ENCODE data around the gene PRDM16.

The PRDM16 gene

GRCh38 chr1:3250624-3251023, 181.6 kb downstream of the PRDM16 start:
- DNase-seq: no peak

GRCh38 chr1:3251099-3251806, 182.2 kb downstream of the PRDM16 start:
- DNase-seq: no peak

- no peak for DNase-seq
Measured at GRCh38 chr1:3251807-3252428, 182.9 kb downstream of the PRDM16 start.

GRCh38 chr1:3255680-3256079, 186.7 kb downstream of the PRDM16 start:
- DNase-seq: no peak

- no peak for DNase-seq
Measured at GRCh38 chr1:3257788-3258187, 188.8 kb downstream of the PRDM16 start.

GRCh38 chr1:3258386-3259003, 189.5 kb downstream of the PRDM16 start:
- DNase-seq: peak; percentile 12

- DNase-seq: no peak
Measured at GRCh38 chr1:3259020-3259419, 190.0 kb downstream of the PRDM16 start.

GRCh38 chr1:3261007-3261968, 192.3 kb downstream of the PRDM16 start:
- no peak for DNase-seq

GRCh38 chr1:3261969-3262579, 193.1 kb downstream of the PRDM16 start:
- no peak for DNase-seq

- DNase-seq: no peak
Measured at GRCh38 chr1:3262681-3263286, 193.8 kb downstream of the PRDM16 start.

GRCh38 chr1:3263790-3264189, 194.8 kb downstream of the PRDM16 start:
- no peak for DNase-seq

- DNase-seq: no peak
Measured at GRCh38 chr1:3264456-3264855, 195.5 kb downstream of the PRDM16 start.

GRCh38 chr1:3265835-3266805, 197.1 kb downstream of the PRDM16 start:
- DNase-seq: no peak

GRCh38 chr1:3266870-3267549, 198.0 kb downstream of the PRDM16 start:
- DNase-seq: no peak

- no peak for DNase-seq
Measured at GRCh38 chr1:3267550-3268270, 198.7 kb downstream of the PRDM16 start.

GRCh38 chr1:3268281-3268680, 199.3 kb downstream of the PRDM16 start:
- DNase-seq: no peak

- DNase-seq: no peak
Measured at GRCh38 chr1:3270403-3271245, 201.6 kb downstream of the PRDM16 start.

GRCh38 chr1:3271866-3272265, 202.9 kb downstream of the PRDM16 start:
- DNase-seq: no peak

All from fibroblast of skin of right quadriceps (primary cell).